SK-N-SH (cell line): ENCODE measurements around the gene ARHGEF4. TPM values are rescaled to one million over a fixed set of nuclear protein-coding genes. Genes with fewer than 3 reads are reported as not detected.

Experiments
- CTCF ChIA-PET: fragments of 300-600, 350-600 bp; formaldehyde crosslinking; extraction: SDS; loops from one replicate; lab custom pipeline; 2021; lab: Yijun Ruan, JAX
- POLR2A ChIA-PET: fragments of 350-600 bp; sonication (Branson Sonifier 250); formaldehyde crosslinking; extraction: SDS; loops from one replicate; lab custom pipeline; 2020; ENCODE audit warnings: antibody characterized with exemption, inconsistent platforms; lab: Yijun Ruan, JAX
- DNase-seq: peaks from one replicate; pipeline ENCODE4 v3.0.0; 2012
- H2AFZ ChIP-seq: fragments of 200-600 bp; sonication (generic); 2 replicates; pipeline ENCODE4 v1.8.1; 2016; ENCODE audit warnings: antibody characterized with exemption, mild to moderate bottlenecking, low read depth
- H3F3A ChIP-seq: fragments of 200-600 bp; sonication (generic); replicated peaks from 2 replicates; pipeline ENCODE3; 2016; ENCODE audit warnings: antibody characterized with exemption, mild to moderate bottlenecking; ENCODE audit not compliant: insufficient read depth
- H3K27ac ChIP-seq, 2 experiments: fragments of 200-500 bp in 1 of 2; fragments of 200-600 bp in 1 of 2; sonication (Bioruptor generic) in 1 of 2; sonication (generic), shearing (Covaris generic) in 1 of 2; 2 replicates each; pipeline versions ENCODE4 v1.5.1 to v1.6.1; 2014 to 2016; ENCODE audit warnings: low read depth in 2 of 2, inconsistent platforms in 1 of 2, low read length in 1 of 2, mild to moderate bottlenecking in 1 of 2, mixed read lengths in 1 of 2
- H3K27me3 ChIP-seq: fragments of 200-600 bp; sonication (generic), shearing (Covaris generic); 2 replicates; pipeline ENCODE4 v1.6.1; 2016; ENCODE audit warnings: mixed run types; ENCODE audit not compliant: insufficient read depth
- H3K36me3 ChIP-seq, 2 experiments: fragments of 200-500 bp in 1 of 2; fragments of 200-600 bp in 1 of 2; sonication (Bioruptor generic) in 1 of 2; sonication (generic) in 1 of 2; replicated peaks in 1 of 2; 2 replicates each; pipeline versions ENCODE3 to v1.5.1; 2014 to 2016; ENCODE audit warnings: low read length in 1 of 2, mild to moderate bottlenecking in 1 of 2; ENCODE audit not compliant: insufficient read depth in 2 of 2, control insufficient read depth in 1 of 2
- H3K4me1 ChIP-seq, 2 experiments: fragments of 200-500 bp in 1 of 2; fragments of 200-600 bp in 1 of 2; sonication (Bioruptor generic) in 1 of 2; sonication (generic), shearing (Covaris generic) in 1 of 2; 2 replicates each; pipeline versions ENCODE4 v1.5.1 to v1.6.1; 2014 to 2016; ENCODE audit warnings: low read depth in 1 of 2, low read length in 1 of 2, mixed run types in 1 of 2; ENCODE audit not compliant: insufficient read depth in 2 of 2, control insufficient read depth in 1 of 2
- H3K4me2 ChIP-seq: fragments of 200-600 bp; sonication (generic), shearing (Covaris generic); 2 replicates; pipeline ENCODE4 v1.6.1; 2017; ENCODE audit warnings: mixed run types
- H3K4me3 ChIP-seq, 2 experiments: fragments of 200-500 bp in 1 of 2; fragments of 200-600 bp in 1 of 2; sonication (Bioruptor generic) in 1 of 2; sonication (generic), shearing (Covaris generic) in 1 of 2; 2 replicates each; pipeline versions ENCODE4 v1.5.1 to v1.8.1; 2014 to 2016; ENCODE audit warnings: low read depth in 2 of 2, inconsistent platforms in 1 of 2, low read length in 1 of 2, mild to moderate bottlenecking in 1 of 2, mixed read lengths in 1 of 2, moderate library complexity in 1 of 2
- H3K79me2 ChIP-seq: fragments of 200-600 bp; sonication (generic); 2 replicates; pipeline ENCODE4 v1.8.1; 2017; ENCODE audit warnings: mild to moderate bottlenecking; ENCODE audit not compliant: insufficient read depth
- H3K9ac ChIP-seq: fragments of 200-600 bp; sonication (generic); 2 replicates; pipeline ENCODE4 v1.6.1; 2017; ENCODE audit warnings: mixed run types
- H3K9me2 ChIP-seq: fragments of 200-600 bp; sonication (generic); 2 replicates; pipeline ENCODE4 v1.6.1; 2017; ENCODE audit warnings: mixed run types
- H3K9me3 ChIP-seq: fragments of 200-600 bp; sonication (generic); 2 replicates; pipeline ENCODE4 v1.6.1; 2017; ENCODE audit warnings: mixed run types, mild to moderate bottlenecking, moderate library complexity
- H4K20me1 ChIP-seq: fragments of 200-600 bp; sonication (generic); 2 replicates; pipeline ENCODE4 v1.6.1; 2017; ENCODE audit warnings: mild to moderate bottlenecking, mixed run types; ENCODE audit not compliant: insufficient read depth
- CHD2 ChIP-seq: fragments of 150-350 bp; IDR thresholded peaks from 2 replicates; pipeline ENCODE4 v1.6.1; 2018; ENCODE audit warnings: low read length; ENCODE audit not compliant: partially characterized antibody
- FOSL2 ChIP-seq: IDR thresholded peaks from 2 replicates; pipeline ENCODE4 v1.4.0; 2012; ENCODE audit warnings: low read depth, mild to moderate bottlenecking, moderate library complexity, borderline replicate concordance
- FOXJ3 ChIP-seq: sonication (generic); formaldehyde crosslinking; IDR thresholded peaks from 2 replicates; pipeline ENCODE4 v1.5.1; 2020; ENCODE audit warnings: mild to moderate bottlenecking, missing genetic modification reagents
- GABPA ChIP-seq: IDR thresholded peaks from 2 replicates; pipeline ENCODE4 v1.4.0; 2012; ENCODE audit warnings: low read depth, mild to moderate bottlenecking
- GATA2 ChIP-seq: sonication (generic); formaldehyde crosslinking; IDR thresholded peaks from 2 replicates; pipeline ENCODE4 v1.5.0; 2020; ENCODE audit warnings: mild to moderate bottlenecking, missing genetic modification reagents
- MEF2A ChIP-seq: IDR thresholded peaks from 2 replicates; pipeline ENCODE4 v1.4.0; 2012; ENCODE audit warnings: low read depth, borderline replicate concordance
- NRF1 ChIP-seq: IDR thresholded peaks from 2 replicates; pipeline ENCODE4 v1.6.1; 2012; ENCODE audit warnings: low read depth, mild to moderate bottlenecking, low read length
- POLR2AphosphoS5 ChIP-seq: IDR thresholded peaks from 2 replicates; pipeline ENCODE4 v1.6.1; 2012; ENCODE audit warnings: low read depth, low read length
- RCOR1 ChIP-seq: fragments of 150-350 bp; IDR thresholded peaks from 2 replicates; pipeline ENCODE4 v1.6.1; 2017; ENCODE audit warnings: antibody characterized with exemption, low read length
- RXRA ChIP-seq: IDR thresholded peaks from 2 replicates; pipeline ENCODE4 v1.4.0; 2012; ENCODE audit warnings: low read depth, mild to moderate bottlenecking, borderline replicate concordance
- SMC3 ChIP-seq: IDR thresholded peaks from 2 replicates; pipeline ENCODE4 v1.6.1; 2012; ENCODE audit warnings: low read depth, low read length, improper control_type of control experiment
- TCF12 ChIP-seq: IDR thresholded peaks from 2 replicates; pipeline ENCODE4 v1.4.0; 2012
- TEAD4 ChIP-seq: IDR thresholded peaks from 2 replicates; pipeline ENCODE4 v1.4.0; 2012; ENCODE audit warnings: mild to moderate bottlenecking, borderline replicate concordance; ENCODE audit not compliant: insufficient read depth
- YY1 ChIP-seq: IDR thresholded peaks from 2 replicates; pipeline ENCODE4 v1.4.0; 2012; ENCODE audit warnings: low read depth, mild to moderate bottlenecking
- WGBS: methylation state at CpG from one replicate; pipeline ENCODE4 v1.1.6; 2017; ENCODE audit warnings: low lambda C conversion rate; 5-methylcytosine and 5-hydroxymethylcytosine counted together
- polyA plus RNA-seq, 3 experiments: library from polyadenylated mRNA; depleted of rRNA; stranded (reverse); fragments of >200 nt; gene quantifications; 2 replicates each; pipeline ENCODE4 v1.2.3, GENCODE V29; 2012
- TF ChIP-seq, protein P1 (sequence below): fragments of 150-350 bp; IDR thresholded peaks from 2 replicates; pipeline ENCODE4 v1.6.1; 2016; ENCODE audit warnings: mild to moderate bottlenecking, low read depth, low read length
- TF ChIP-seq, protein P2 (sequence below): IDR thresholded peaks from 2 replicates; pipeline ENCODE4; 2012
- TF ChIP-seq, protein P3 (sequence below): fragments of 200-600 bp; sonication (generic); IDR thresholded peaks from 2 replicates; pipeline ENCODE4 v1.6.1; 2017; ENCODE audit warnings: antibody characterized with exemption, mild to moderate bottlenecking, moderate library complexity

The ARHGEF4 gene
- polyA plus RNA-seq, 1 of the 3 experiments (the other 2 are of a cell fraction) = 2.3 TPM

DNA sequence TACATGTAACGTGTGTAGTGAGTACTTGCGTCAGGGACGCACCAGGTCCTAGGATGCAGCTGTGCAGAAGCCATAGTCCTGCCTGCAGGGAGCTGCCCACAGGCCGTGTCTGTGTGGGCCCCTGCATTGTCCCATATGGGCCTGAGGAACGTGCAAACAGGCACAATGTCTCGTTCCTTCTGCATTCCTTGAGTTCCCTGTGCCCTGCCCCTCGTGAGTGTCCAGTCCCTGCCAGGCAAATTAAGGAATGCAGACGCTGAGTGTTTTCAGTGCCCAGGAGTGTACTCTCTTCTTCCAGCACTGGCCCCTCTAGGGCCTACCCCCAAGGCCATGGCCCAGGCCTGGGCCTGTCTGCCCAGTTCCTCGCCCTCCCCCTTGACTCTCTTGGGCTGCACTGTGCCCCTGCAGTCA lies 194.7 kb downstream of the ARHGEF4 start:
- TF ChIP-seq FOSL2 (no peak), CHD2 (no peak)
- Histone ChIP-seq H3K36me3 (no peaks in the 10 kb centered on the region), H3K79me2 (no peaks in the 10 kb centered on the region), H3K9me3 (no peaks in the 10 kb centered on the region), H3K9me2 (no peaks in the 10 kb centered on the region), H3K4me3 (no peak overlapping the region), H2AFZ (no peak overlapping the region), H3K4me1 (peaks cover 0 to 41% of the 10 kb centered on the region in 2 experiments; a peak in 2 of 4 replicates), H3K27ac (no peak overlapping the region), H3F3A (no peaks in the 10 kb centered on the region), H3K9ac (no peak overlapping the region), H3K4me2 (no peak overlapping the region), H4K20me1 (no peaks in the 10 kb centered on the region), H3K27me3 (no peaks in the 10 kb centered on the region)
- no peak for DNase-seq
- ChIA-PET POLR2A (no interaction called here), CTCF (interaction anchor here (1.0 to 1.9 kb wide), 4 partner anchors 10 to 234 kb away, joined by 4 to 6 read pairs (median 4); no protein-coding TSS in a partner anchor)
- 61% methylated on average over 8 of the region's 9 CpGs for WGBS

DNA sequence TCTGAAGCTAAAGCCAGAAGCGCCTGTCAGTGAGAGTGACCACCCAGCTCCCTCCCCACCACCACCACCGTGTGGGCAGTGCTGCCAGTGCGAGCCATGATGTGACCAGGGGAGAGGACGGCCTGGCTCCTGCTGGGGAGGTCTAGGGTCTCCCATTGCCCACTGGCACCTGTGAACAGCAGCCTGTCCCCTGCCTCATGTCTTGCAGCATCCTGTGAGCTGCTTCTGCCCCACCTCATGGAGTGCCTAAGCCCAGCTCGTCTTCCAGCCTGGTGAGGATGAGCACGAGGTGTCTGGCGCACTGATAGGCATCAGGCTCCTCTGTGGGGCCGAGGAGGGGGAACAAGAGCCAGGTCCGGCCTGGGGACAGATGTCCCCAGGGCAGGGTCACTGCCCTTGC lies 195.2 kb downstream of the ARHGEF4 start:
- Histone ChIP-seq H3K9ac (no peak overlapping the region), H3K79me2 (no peaks in the 10 kb centered on the region), H3K27me3 (no peaks in the 10 kb centered on the region), H3K9me3 (no peaks in the 10 kb centered on the region), H3K4me3 (no peak overlapping the region), H3K27ac (no peak overlapping the region), H2AFZ (no peak overlapping the region), H3K36me3 (no peaks in the 10 kb centered on the region), H3K9me2 (no peaks in the 10 kb centered on the region), H3K4me1 (peaks cover 0 to 41% of the 10 kb centered on the region in 2 experiments; a peak in 2 of 4 replicates), H4K20me1 (no peaks in the 10 kb centered on the region), H3F3A (no peaks in the 10 kb centered on the region), H3K4me2 (no peak overlapping the region)
- whole genome bisulfite sequencing = 57% methylated on average over 6 of the region's 9 CpGs
- peak; percentile 39 for DNase-seq
- 0 out of 2 replicates have a peak, but pooled peaks have one; percentile 21 for TF ChIP-seq GATA2 (CRISPR knock-in tag)
- no peak for TF ChIP-seq RCOR1
- TF ChIP-seq SMC3 = no peak
- ChIA-PET CTCF (interaction anchor here (0.6 to 1.9 kb wide), 4 partner anchors 9 to 111 kb away, joined by 4 to 6 read pairs (median 4); no protein-coding TSS in a partner anchor), POLR2A (no interaction called here)

DNA sequence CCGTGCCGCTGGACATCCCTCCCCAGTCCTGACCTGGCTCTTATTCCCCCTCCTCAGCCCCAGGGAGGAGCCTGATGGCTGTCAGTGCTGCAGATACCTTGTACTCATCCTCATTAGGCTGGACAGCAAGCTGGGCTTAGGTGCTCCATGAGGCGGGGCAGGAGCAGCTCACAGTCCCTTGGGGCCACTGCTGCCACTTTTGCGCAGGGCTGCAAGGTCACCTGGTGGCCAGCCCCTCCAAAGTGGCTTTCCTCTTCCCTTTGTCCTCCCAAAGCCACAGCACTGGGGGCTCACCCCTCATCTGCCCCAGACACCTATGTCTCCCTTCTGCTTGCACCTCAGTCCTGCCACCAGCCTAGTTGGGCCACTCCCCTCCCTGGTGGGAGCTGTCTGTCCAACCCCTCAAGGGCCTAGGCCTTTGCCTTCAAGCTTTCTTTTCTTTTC lies 195.7 kb downstream of the ARHGEF4 start:
- POLR2A ChIA-PET = no interaction called here
- Histone ChIP-seq H3K9me3 (no peaks in the 10 kb centered on the region), H3K9me2 (no peaks in the 10 kb centered on the region), H3K79me2 (no peaks in the 10 kb centered on the region), H3K4me3 (no peak overlapping the region), H3K4me2 (no peak overlapping the region), H3K27ac (no peak overlapping the region), H3K36me3 (no peaks in the 10 kb centered on the region), H2AFZ (no peak overlapping the region), H3K4me1 (peaks cover 0 to 44% of the 10 kb centered on the region in 2 experiments; a peak in 2 of 4 replicates), H3F3A (no peaks in the 10 kb centered on the region), H3K9ac (no peak overlapping the region), H3K27me3 (no peaks in the 10 kb centered on the region), H4K20me1 (no peaks in the 10 kb centered on the region)
- no peak for DNase-seq
- CTCF ChIA-PET = interaction anchor here (0.6 to 1.2 kb wide), 4 partner anchors 9 to 116 kb away, joined by 4 to 5 read pairs (median 4); no protein-coding TSS in a partner anchor
- WGBS = 87% methylated on average over 2 of the region's 4 CpGs
- no peak for TF ChIP-seq FOXJ3 (CRISPR knock-in tag)
- no peak for TF ChIP-seq CHD2
- no peak for TF ChIP-seq NRF1
- TF ChIP-seq, protein P1, sequence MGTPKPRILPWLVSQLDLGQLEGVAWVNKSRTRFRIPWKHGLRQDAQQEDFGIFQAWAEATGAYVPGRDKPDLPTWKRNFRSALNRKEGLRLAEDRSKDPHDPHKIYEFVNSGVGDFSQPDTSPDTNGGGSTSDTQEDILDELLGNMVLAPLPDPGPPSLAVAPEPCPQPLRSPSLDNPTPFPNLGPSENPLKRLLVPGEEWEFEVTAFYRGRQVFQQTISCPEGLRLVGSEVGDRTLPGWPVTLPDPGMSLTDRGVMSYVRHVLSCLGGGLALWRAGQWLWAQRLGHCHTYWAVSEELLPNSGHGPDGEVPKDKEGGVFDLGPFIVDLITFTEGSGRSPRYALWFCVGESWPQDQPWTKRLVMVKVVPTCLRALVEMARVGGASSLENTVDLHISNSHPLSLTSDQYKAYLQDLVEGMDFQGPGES = no peak
- no peak for TF ChIP-seq FOSL2
- TF ChIP-seq GATA2 (CRISPR knock-in tag) = no peak
- no peak for TF ChIP-seq GABPA
- TF ChIP-seq, protein P2, sequence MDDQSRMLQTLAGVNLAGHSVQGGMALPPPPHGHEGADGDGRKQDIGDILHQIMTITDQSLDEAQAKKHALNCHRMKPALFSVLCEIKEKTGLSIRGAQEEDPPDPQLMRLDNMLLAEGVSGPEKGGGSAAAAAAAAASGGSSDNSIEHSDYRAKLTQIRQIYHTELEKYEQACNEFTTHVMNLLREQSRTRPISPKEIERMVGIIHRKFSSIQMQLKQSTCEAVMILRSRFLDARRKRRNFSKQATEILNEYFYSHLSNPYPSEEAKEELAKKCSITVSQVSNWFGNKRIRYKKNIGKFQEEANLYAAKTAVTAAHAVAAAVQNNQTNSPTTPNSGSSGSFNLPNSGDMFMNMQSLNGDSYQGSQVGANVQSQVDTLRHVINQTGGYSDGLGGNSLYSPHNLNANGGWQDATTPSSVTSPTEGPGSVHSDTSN = no peak
- no peak for TF ChIP-seq TCF12
- no peak for TF ChIP-seq RXRA
- no peak for TF ChIP-seq SMC3
- no peak for TF ChIP-seq POLR2AphosphoS5
- TF ChIP-seq, protein P3, sequence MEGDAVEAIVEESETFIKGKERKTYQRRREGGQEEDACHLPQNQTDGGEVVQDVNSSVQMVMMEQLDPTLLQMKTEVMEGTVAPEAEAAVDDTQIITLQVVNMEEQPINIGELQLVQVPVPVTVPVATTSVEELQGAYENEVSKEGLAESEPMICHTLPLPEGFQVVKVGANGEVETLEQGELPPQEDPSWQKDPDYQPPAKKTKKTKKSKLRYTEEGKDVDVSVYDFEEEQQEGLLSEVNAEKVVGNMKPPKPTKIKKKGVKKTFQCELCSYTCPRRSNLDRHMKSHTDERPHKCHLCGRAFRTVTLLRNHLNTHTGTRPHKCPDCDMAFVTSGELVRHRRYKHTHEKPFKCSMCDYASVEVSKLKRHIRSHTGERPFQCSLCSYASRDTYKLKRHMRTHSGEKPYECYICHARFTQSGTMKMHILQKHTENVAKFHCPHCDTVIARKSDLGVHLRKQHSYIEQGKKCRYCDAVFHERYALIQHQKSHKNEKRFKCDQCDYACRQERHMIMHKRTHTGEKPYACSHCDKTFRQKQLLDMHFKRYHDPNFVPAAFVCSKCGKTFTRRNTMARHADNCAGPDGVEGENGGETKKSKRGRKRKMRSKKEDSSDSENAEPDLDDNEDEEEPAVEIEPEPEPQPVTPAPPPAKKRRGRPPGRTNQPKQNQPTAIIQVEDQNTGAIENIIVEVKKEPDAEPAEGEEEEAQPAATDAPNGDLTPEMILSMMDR = no peak
- TF ChIP-seq TEAD4 = no peak
- no peak for TF ChIP-seq YY1
- no peak for TF ChIP-seq MEF2A
- no peak for TF ChIP-seq RCOR1
